Dermis microvascular lymphatic vessel endothelial cell (primary cell): ENCODE results near the gene CAPG. TPM values are rescaled to one million over a fixed set of nuclear protein-coding genes. Genes with fewer than 3 reads are reported as not detected.

Source experiments
- DNase-seq, 2 donors: peaks; one replicate each; pipeline versions ENCODE4 v3.0.0 to v3.0.0-alpha.2; 2010; ENCODE audit warnings: low read depth in 2 of 2
- total RNA-seq: library from RNA; depleted of rRNA; stranded (reverse); fragments of >200 nt; gene quantifications from 2 replicates; pipeline ENCODE4 v1.2.1, GENCODE V29; 2014

The CAPG gene
- total RNA-seq, 1 donor from 2014 or later, result 62.4 TPM

GRCh38 chr2:85438201-85439024 lies 28.2 kb upstream of the CAPG start:
- no peak for DNase-seq

- peak; percentile 62 to 87 for DNase-seq
Measured at GRCh38 chr2:85437488-85438200, 27.5 kb upstream of the CAPG start.

GRCh38 chr2:85436836-85437487 lies 26.8 kb upstream of the CAPG start:
- no peak for DNase-seq

GRCh38 chr2:85435981-85436835 lies 26.0 kb upstream of the CAPG start:
- DNase-seq, result no peak

GRCh38 chr2:85435220-85435958 lies 25.2 kb upstream of the CAPG start:
- DNase-seq, result no peak

GRCh38 chr2:85434696-85435095 lies 24.5 kb upstream of the CAPG start:
- DNase-seq, result no peak

- DNase-seq, result no peak
Measured at GRCh38 chr2:85433511-85434089, 23.4 kb upstream of the CAPG start.

GRCh38 chr2:85431570-85432205 lies 21.5 kb upstream of the CAPG start:
- no peak for DNase-seq

GRCh38 chr2:85430752-85431569 lies 20.8 kb upstream of the CAPG start:
- no peak for DNase-seq

- DNase-seq, result no peak
Measured at GRCh38 chr2:85429924-85430289, 19.7 kb upstream of the CAPG start.

GRCh38 chr2:85429213-85429923 lies 19.2 kb upstream of the CAPG start:
- no peak for DNase-seq

- DNase-seq, result no peak
Measured at GRCh38 chr2:85428343-85428881, 18.2 kb upstream of the CAPG start.

GRCh38 chr2:85427300-85427835 lies 17.2 kb upstream of the CAPG start:
- no peak for DNase-seq

- DNase-seq, result no peak
Measured at GRCh38 chr2:85425588-85425987, 15.4 kb upstream of the CAPG start.

GRCh38 chr2:85423525-85423924 lies 13.4 kb upstream of the CAPG start:
- no peak for DNase-seq

GRCh38 chr2:85422072-85422457 lies 11.9 kb upstream of the CAPG start:
- DNase-seq, result no peak

- no peak for DNase-seq
Measured at GRCh38 chr2:85421260-85422071, 11.3 kb upstream of the CAPG start.
